HEK293 (cell line): ENCODE measurements around the gene HBA2.

Experiments
- CTCF ChIA-PET: fragments of 350-600 bp; formaldehyde crosslinking; extraction: SDS; loops from one replicate; lab custom pipeline; 2021; ENCODE audit warnings: antibody characterized with exemption; lab: Yijun Ruan, JAX
- POLR2A ChIA-PET: fragments of 300-600 bp; formaldehyde crosslinking; extraction: SDS; loops from one replicate; lab custom pipeline; 2020; ENCODE audit warnings: antibody characterized with exemption, inconsistent platforms; lab: Yijun Ruan, JAX
- H3K27ac ChIP-seq: fragments of 200-500 bp; sonication (Bioruptor generic); 2 replicates; pipeline ENCODE4 v1.5.1; 2014; ENCODE audit warnings: low read depth, low read length, control low read depth, inconsistent platforms; ENCODE audit errors: extremely low read depth
- H3K36me3 ChIP-seq, 2 experiments: fragments of 200-500 bp in 1 of 2; sonication (Bioruptor generic) in 1 of 2; 1 replicate in 1 of 2; 2 replicates in 1 of 2; pipeline ENCODE4 v1.5.1; 2014 to 2017; ENCODE audit warnings: inconsistent platforms in 2 of 2, low read length in 2 of 2; ENCODE audit not compliant: control insufficient read depth in 2 of 2, insufficient read depth in 1 of 2
- H3K4me1 ChIP-seq: fragments of 200-500 bp; sonication (Bioruptor generic); 2 replicates; pipeline ENCODE4 v1.5.1; 2014; ENCODE audit warnings: mild to moderate bottlenecking, low read length, inconsistent platforms; ENCODE audit not compliant: control insufficient read depth, insufficient read depth
- H3K4me3 ChIP-seq: 2 replicates; pipeline ENCODE4 v1.5.1; 2011; ENCODE audit warnings: low read depth, mild to moderate bottlenecking, control low read depth, low read length, moderate library complexity
- H3K9me3 ChIP-seq: fragments of 200-500 bp; sonication (Bioruptor generic); 2 replicates; pipeline ENCODE4 v1.5.1; 2014; ENCODE audit warnings: low read depth, low read length, inconsistent platforms; ENCODE audit not compliant: control insufficient read depth, insufficient read depth
- BCL11A ChIP-seq: fragments of 450-650 bp; formaldehyde crosslinking; IDR thresholded peaks from 2 replicates; pipeline ENCODE4 v1.5.1; 2016; ENCODE audit warnings: low read depth, missing biosample characterization, missing genetic modification characterization
- HIC1 ChIP-seq: fragments of 450-650 bp; formaldehyde crosslinking; IDR thresholded peaks from 2 replicates; pipeline ENCODE4 v1.5.1; 2016; ENCODE audit warnings: missing biosample characterization, missing genetic modification characterization
- IKZF3 ChIP-seq: fragments of 450-650 bp; IDR thresholded peaks from 2 replicates; pipeline ENCODE4 v1.5.0; 2018; ENCODE audit warnings: missing biosample characterization, mild to moderate bottlenecking, missing genetic modification characterization, moderate library complexity
- KLF1 ChIP-seq: fragments of 450-650 bp; formaldehyde crosslinking; IDR thresholded peaks from 2 replicates; pipeline ENCODE4 v1.5.1; 2016; ENCODE audit warnings: missing biosample characterization, missing genetic modification characterization
- PRDM10 ChIP-seq: fragments of 450-650 bp; formaldehyde crosslinking; IDR thresholded peaks from 2 replicates; pipeline ENCODE4 v1.5.1; 2016; ENCODE audit warnings: missing biosample characterization, missing genetic modification characterization
- PRDM6 ChIP-seq: fragments of 450-650 bp; formaldehyde crosslinking; IDR thresholded peaks from 2 replicates; pipeline ENCODE4 v1.5.1; 2017; ENCODE audit warnings: missing biosample characterization, missing genetic modification characterization
- YY1 ChIP-seq: fragments of 450-650 bp; formaldehyde crosslinking; IDR thresholded peaks from 2 replicates; pipeline ENCODE4 v1.5.1; 2018; ENCODE audit warnings: missing biosample characterization, missing genetic modification characterization
- ZEB2 ChIP-seq: fragments of 450-650 bp; formaldehyde crosslinking; IDR thresholded peaks from 2 replicates; pipeline ENCODE4 v1.5.1; 2016; ENCODE audit warnings: missing biosample characterization, missing genetic modification characterization
- ZFP37 ChIP-seq: fragments of 450-650 bp; formaldehyde crosslinking; IDR thresholded peaks from 2 replicates; pipeline ENCODE4 v1.5.1; 2016; ENCODE audit warnings: missing biosample characterization, missing genetic modification characterization
- ZNF10 ChIP-seq: fragments of 450-650 bp; formaldehyde crosslinking; IDR thresholded peaks from 2 replicates; pipeline ENCODE4 v1.5.1; 2017; ENCODE audit warnings: missing biosample characterization, missing genetic modification characterization
- ZNF112 ChIP-seq: fragments of 450-650 bp; formaldehyde crosslinking; IDR thresholded peaks from 2 replicates; pipeline ENCODE4 v1.5.0; 2017; ENCODE audit warnings: missing biosample characterization, missing genetic modification characterization
- ZNF148 ChIP-seq: fragments of 450-650 bp; formaldehyde crosslinking; IDR thresholded peaks from 2 replicates; pipeline ENCODE4 v1.5.0; 2017; ENCODE audit warnings: missing biosample characterization, missing genetic modification characterization, borderline replicate concordance
- ZNF2 ChIP-seq: fragments of 450-650 bp; formaldehyde crosslinking; IDR thresholded peaks from 2 replicates; pipeline ENCODE4 v1.5.1; 2016; ENCODE audit warnings: missing biosample characterization, missing genetic modification characterization
- ZNF555 ChIP-seq: fragments of 450-650 bp; formaldehyde crosslinking; conservative IDR thresholded peaks from 2 replicates; pipeline ENCODE4 v1.5.1; 2017; ENCODE audit warnings: missing biosample characterization, mild to moderate bottlenecking, missing genetic modification characterization, inconsistent platforms
- ZNF626 ChIP-seq: fragments of 450-650 bp; sonication (Bioruptor Pico); formaldehyde crosslinking; IDR thresholded peaks from 2 replicates; pipeline ENCODE4 v1.5.1; 2018; ENCODE audit warnings: missing biosample characterization, missing genetic modification characterization, inconsistent platforms
- ZNF701 ChIP-seq: fragments of 450-650 bp; formaldehyde crosslinking; IDR thresholded peaks from 2 replicates; pipeline ENCODE4 v1.5.1; 2016; ENCODE audit warnings: missing biosample characterization, missing genetic modification characterization
- ZNF768 ChIP-seq: fragments of 450-650 bp; formaldehyde crosslinking; IDR thresholded peaks from 2 replicates; pipeline ENCODE4 v1.5.1; 2018; ENCODE audit warnings: missing biosample characterization, mild to moderate bottlenecking, missing genetic modification characterization
- ZNF777 ChIP-seq: fragments of 450-650 bp; formaldehyde crosslinking; IDR thresholded peaks from 2 replicates; pipeline ENCODE4 v1.5.1; 2017; ENCODE audit warnings: missing biosample characterization, missing genetic modification characterization, borderline replicate concordance

The HBA2 gene

GRCh38 chr16:154217-155030, 18.3 kb upstream of the HBA2 start (continued):
- TF ChIP-seq ZNF555 (tag by site-specific recombination) (no peak), BCL11A (no peak), ZNF777 (tag by site-specific recombination) (peak; percentile 41; the same call in 1 of the 2 replicates), ZFP37 (tag by site-specific recombination) (no peak), KLF1 (tag by site-specific recombination) (peak; percentile 45), ZNF10 (no peak), ZNF148 (tag by site-specific recombination) (no peak), IKZF3 (tag by site-specific recombination) (no peak), ZEB2 (tag by site-specific recombination) (no peak), HIC1 (tag by site-specific recombination) (no peak), ZNF112 (no peak), ZNF2 (tag by site-specific recombination) (0 out of 2 replicates have a peak, but pooled peaks have one; percentile 27), ZNF701 (tag by site-specific recombination) (no peak), ZNF768 (no peak), YY1 (tag by site-specific recombination) (no peak), ZNF626 (no peak)

- 0 out of 2 replicates have a peak, but pooled peaks have one; percentile 18 for TF ChIP-seq PRDM10 (tag by site-specific recombination)
- no peak for TF ChIP-seq PRDM6
- H3K27ac ChIP-seq, result no peak overlapping the region
- no peaks in the 10 kb centered on the region for H3K4me1 ChIP-seq
- H3K36me3 ChIP-seq, result no peaks in the 10 kb centered on the region
- CTCF ChIA-PET, result interaction anchor here (0.7 to 1.2 kb wide), 2 partner anchors 37 to 48 kb away, joined by 4 to 5 read pairs; no protein-coding TSS in a partner anchor
- H3K9me3 ChIP-seq, result no peaks in the 10 kb centered on the region
- POLR2A ChIA-PET, result interaction anchor here (0.6 kb wide), 1 partner anchor 1224 kb away, joined by 4 read pairs; no protein-coding TSS in a partner anchor
- H3K4me3 ChIP-seq, result peak overlapping the region; percentile 36; the same call in 1 of the 2 replicates
These were observed 17.7 kb upstream of the HBA2 start for GRCh38 chr16:155031-155398.
